Uterus (tissue), 2 donors: ENCODE data around the gene PCDHB9.
"Not testable (repeated sequence)": the region's sequence is repeated elsewhere in the genome, so short reads cannot be mapped to it uniquely, and the experiment has no call there.

Experiments used
- POLR2A ChIP-seq, 2 donors: fragments of 450-650 bp; IDR thresholded peaks; one replicate each; pipeline ENCODE4 v1.6.1; 2016; ENCODE audit warnings: antibody characterized with exemption in 2 of 2, mild to moderate bottlenecking in 1 of 2, moderate library complexity in 1 of 2
- TF ChIP-seq, protein P1 (sequence below), 4 experiments: fragments of 200-600 bp in 2 of 4; fragments of 450-650 bp in 2 of 4; sonication (generic) in 2 of 4; IDR thresholded peaks; one replicate each; pipeline ENCODE4 v1.5.1; 2016 to 2019; ENCODE audit warnings: antibody characterized with exemption in 4 of 4, mild to moderate bottlenecking in 2 of 4, moderate library complexity in 1 of 4

DNA sequence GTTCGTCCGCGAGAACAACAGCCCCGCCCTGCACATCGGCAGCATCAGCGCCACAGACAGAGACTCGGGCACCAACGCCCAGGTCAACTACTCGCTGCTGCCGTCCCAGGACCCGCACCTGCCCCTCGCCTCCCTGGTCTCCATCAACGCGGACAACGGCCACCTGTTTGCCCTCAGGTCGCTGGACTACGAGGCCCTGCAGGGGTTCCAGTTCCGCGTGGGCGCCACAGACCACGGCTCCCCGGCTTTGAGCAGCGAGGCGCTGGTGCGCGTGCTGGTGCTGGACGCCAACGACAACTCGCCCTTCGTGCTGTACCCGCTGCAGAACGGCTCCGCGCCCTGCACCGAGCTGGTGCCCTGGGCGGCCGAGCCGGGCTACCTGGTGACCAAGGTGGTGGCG, 23.3 kb downstream of the PCDHB9 start:
- TF ChIP-seq, protein P1, sequence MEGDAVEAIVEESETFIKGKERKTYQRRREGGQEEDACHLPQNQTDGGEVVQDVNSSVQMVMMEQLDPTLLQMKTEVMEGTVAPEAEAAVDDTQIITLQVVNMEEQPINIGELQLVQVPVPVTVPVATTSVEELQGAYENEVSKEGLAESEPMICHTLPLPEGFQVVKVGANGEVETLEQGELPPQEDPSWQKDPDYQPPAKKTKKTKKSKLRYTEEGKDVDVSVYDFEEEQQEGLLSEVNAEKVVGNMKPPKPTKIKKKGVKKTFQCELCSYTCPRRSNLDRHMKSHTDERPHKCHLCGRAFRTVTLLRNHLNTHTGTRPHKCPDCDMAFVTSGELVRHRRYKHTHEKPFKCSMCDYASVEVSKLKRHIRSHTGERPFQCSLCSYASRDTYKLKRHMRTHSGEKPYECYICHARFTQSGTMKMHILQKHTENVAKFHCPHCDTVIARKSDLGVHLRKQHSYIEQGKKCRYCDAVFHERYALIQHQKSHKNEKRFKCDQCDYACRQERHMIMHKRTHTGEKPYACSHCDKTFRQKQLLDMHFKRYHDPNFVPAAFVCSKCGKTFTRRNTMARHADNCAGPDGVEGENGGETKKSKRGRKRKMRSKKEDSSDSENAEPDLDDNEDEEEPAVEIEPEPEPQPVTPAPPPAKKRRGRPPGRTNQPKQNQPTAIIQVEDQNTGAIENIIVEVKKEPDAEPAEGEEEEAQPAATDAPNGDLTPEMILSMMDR (IDR thresholded peaks at IDR 0.05) = not testable (repeated sequence)
- not testable (repeated sequence) for TF ChIP-seq POLR2A (IDR thresholded peaks at IDR 0.05)
